Measurements from ENCODE around the gene TMEM225B.
"Not testable (repeated sequence)": the region's sequence is repeated elsewhere in the genome, so short reads cannot be mapped to it uniquely, and the experiment has no call there.

The TMEM225B gene

GRCh38 chr7:99579956-99580777, 17.9 kb upstream of the TMEM225B start:
- DNase-seq = peak; percentile 68

- not testable (repeated sequence) for DNase-seq
These were observed 17.2 kb upstream of the TMEM225B start for GRCh38 chr7:99580778-99581332.

- no peak for DNase-seq
These were observed 9.2 kb upstream of the TMEM225B start for GRCh38 chr7:99588868-99589267.

- DNase-seq = no peak
These were observed 2.9 kb upstream of the TMEM225B start for GRCh38 chr7:99594948-99595745.

GRCh38 chr7:99596408-99596955, 1.6 kb upstream of the TMEM225B start:
- DNase-seq = no peak

GRCh38 chr7:99599836-99600235, 1.8 kb downstream of the TMEM225B start:
- no peak for DNase-seq

- no peak for DNase-seq
These were observed 3.7 kb downstream of the TMEM225B start for GRCh38 chr7:99601656-99602310.

GRCh38 chr7:99605527-99605926, 7.5 kb downstream of the TMEM225B start:
- DNase-seq = no peak

GRCh38 chr7:99606531-99606930, 8.5 kb downstream of the TMEM225B start:
- DNase-seq = no peak

- DNase-seq = no peak
These were observed 9.5 kb downstream of the TMEM225B start for GRCh38 chr7:99607548-99607947.

GRCh38 chr7:99614495-99614894, 16.4 kb downstream of the TMEM225B start:
- no peak for DNase-seq

- DNase-seq = no peak
These were observed 17.9 kb downstream of the TMEM225B start for GRCh38 chr7:99615989-99616358.

GRCh38 chr7:99616359-99617191, 18.5 kb downstream of the TMEM225B start, which contains the start of gene ZSCAN25:
Gene ZSCAN25 (plus strand): TSS chr7:99616946. CDS start chr7:99619607, 2,661 bp downstream.
- peak; percentile 84 for DNase-seq

GRCh38 chr7:99617192-99617781, 19.2 kb downstream of the TMEM225B start:
- no peak for DNase-seq

GRCh38 chr7:99618726-99619125, 20.7 kb downstream of the TMEM225B start:
- DNase-seq = no peak

- no peak for DNase-seq
These were observed 21.6 kb downstream of the TMEM225B start for GRCh38 chr7:99619571-99620130.

GRCh38 chr7:99621271-99621670, 23.2 kb downstream of the TMEM225B start:
- DNase-seq = no peak

- no peak for DNase-seq
These were observed 24.5 kb downstream of the TMEM225B start for GRCh38 chr7:99622596-99622995.

GRCh38 chr7:99623091-99623693, 25.1 kb downstream of the TMEM225B start:
- DNase-seq = no peak

GRCh38 chr7:99623702-99624447, 25.8 kb downstream of the TMEM225B start:
- peak; percentile 24 for DNase-seq
